Measurements from ENCODE around the gene AKR7A2.

- no peak for TF ChIP-seq CTCF (IDR thresholded peaks at IDR 0.05 in 4 of 5, conservative IDR thresholded peaks at IDR 0.05 in 1 of 5)
- TF ChIP-seq POLR2A (IDR thresholded peaks at IDR 0.05): no peak
Observed at GRCh38 chr1:19354531-19354981, 42.6 kb upstream of the AKR7A2 start.

All from gastrocnemius medialis (tissue), 4 donors.